ENCODE results near the gene MICU1.
"Not testable (repeated sequence)": the region's sequence is repeated elsewhere in the genome, so short reads cannot be mapped to it uniquely, and the experiment has no call there.

The MICU1 gene

GRCh38 chr10:72442969-72443368, 182.9 kb downstream of the MICU1 start:
- not testable (repeated sequence) for DNase-seq

GRCh38 chr10:72435570-72435969, 190.3 kb downstream of the MICU1 start:
- DNase-seq: no peak

GRCh38 chr10:72430936-72431335, 194.9 kb downstream of the MICU1 start:
- DNase-seq: not testable (repeated sequence)

- no peak for DNase-seq
These were observed 195.9 kb downstream of the MICU1 start for GRCh38 chr10:72429931-72430330.

- no peak for DNase-seq
These were observed 198.9 kb downstream of the MICU1 start for GRCh38 chr10:72426986-72427385.

- DNase-seq: no peak
These were observed 200.7 kb downstream of the MICU1 start for GRCh38 chr10:72425133-72425532.

- no peak for DNase-seq
These were observed 201.3 kb downstream of the MICU1 start for GRCh38 chr10:72424561-72424960.

GRCh38 chr10:72423426-72423825, 202.5 kb downstream of the MICU1 start:
- DNase-seq: no peak

GRCh38 chr10:72421885-72422540, 203.9 kb downstream of the MICU1 start:
- no peak for DNase-seq

GRCh38 chr10:72419241-72419640, 206.6 kb downstream of the MICU1 start:
- DNase-seq: no peak

GRCh38 chr10:72418679-72419078, 207.2 kb downstream of the MICU1 start:
- DNase-seq: no peak

GRCh38 chr10:72417971-72418370, 207.9 kb downstream of the MICU1 start:
- no peak for DNase-seq

- no peak for DNase-seq
These were observed 209.2 kb downstream of the MICU1 start for GRCh38 chr10:72416661-72417060.

- DNase-seq: no peak
These were observed 211.2 kb downstream of the MICU1 start for GRCh38 chr10:72414642-72415041.

GRCh38 chr10:72409167-72409566, 216.7 kb downstream of the MICU1 start:
- DNase-seq: no peak

- no peak for DNase-seq
These were observed 217.8 kb downstream of the MICU1 start for GRCh38 chr10:72407927-72408600.

- DNase-seq: no peak
These were observed 218.4 kb downstream of the MICU1 start for GRCh38 chr10:72407471-72407870.

- not testable (repeated sequence) for DNase-seq
These were observed 230.3 kb downstream of the MICU1 start for GRCh38 chr10:72395581-72395980.

- DNase-seq: no peak
These were observed 233.3 kb downstream of the MICU1 start for GRCh38 chr10:72392571-72392970.

- DNase-seq: no peak
These were observed 235.1 kb downstream of the MICU1 start for GRCh38 chr10:72390764-72391163.

GRCh38 chr10:72389716-72390115, 236.2 kb downstream of the MICU1 start:
- no peak for DNase-seq

GRCh38 chr10:72389014-72389413, 236.9 kb downstream of the MICU1 start:
- DNase-seq: no peak

- no peak for DNase-seq
These were observed 237.8 kb downstream of the MICU1 start for GRCh38 chr10:72388062-72388461.

GRCh38 chr10:72386916-72387586, 238.8 kb downstream of the MICU1 start:
- DNase-seq: no peak

Data from T-helper 1 cell (primary cell).